Middle frontal gyrus (tissue), 1 donor: ENCODE results near the gene S100A6.
A peak's percentile ranks its signal among the peaks of the same experiment; 100 is the strongest.

ENCODE experiments used
- DNase-seq: peaks from one replicate; pipeline ENCODE4 v3.0.0-alpha.2; 2015; ENCODE audit warnings: low spot score; ENCODE audit errors: extremely low spot score

The S100A6 gene

DNA sequence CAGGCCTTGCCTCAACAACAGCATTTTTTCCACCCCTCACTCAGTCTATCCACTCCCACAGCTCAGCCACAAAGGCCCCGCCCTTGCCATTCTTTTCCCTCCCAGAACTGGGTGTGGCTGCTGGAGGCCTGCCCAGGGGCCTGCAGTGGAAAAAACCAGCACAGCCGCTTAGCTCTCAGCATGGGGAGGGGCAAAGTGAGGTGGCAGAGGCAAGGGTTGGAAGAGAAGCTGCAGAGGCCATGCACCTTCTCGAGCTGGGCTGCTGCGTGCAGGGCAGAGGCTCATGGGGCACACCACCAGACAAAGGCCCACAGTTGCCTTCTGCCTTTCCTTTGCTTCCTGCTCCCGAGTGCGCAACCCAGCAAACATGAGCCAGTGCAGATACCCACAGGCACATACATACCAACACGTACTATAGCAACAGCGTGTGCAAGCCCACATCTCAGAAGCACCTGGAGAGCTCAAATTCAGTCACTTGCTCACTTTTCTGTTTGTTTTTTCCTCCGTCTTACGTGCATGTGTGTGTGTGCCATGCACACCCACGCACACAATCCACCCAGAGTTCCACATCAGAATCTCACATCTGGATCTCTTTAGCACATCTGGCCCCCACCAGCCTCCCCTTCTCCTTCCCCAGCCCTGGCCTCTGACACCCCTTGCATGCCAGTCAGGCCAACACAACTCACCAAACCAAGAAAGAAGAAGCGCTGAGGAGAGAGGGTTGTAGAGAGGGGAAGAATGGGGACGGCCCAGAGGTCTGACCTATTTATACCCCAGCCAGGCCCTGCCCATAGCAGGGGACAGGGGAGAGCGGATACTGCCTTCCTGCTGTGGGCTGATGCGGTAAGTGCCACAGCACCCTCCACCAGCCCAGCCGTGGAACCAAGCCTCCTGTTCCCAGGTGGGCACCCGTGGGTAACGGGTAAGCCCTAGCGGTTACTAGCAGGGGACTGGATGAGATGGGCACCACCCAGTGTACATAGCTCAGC is 9.6 kb upstream of the S100A6 start, which contains the start of gene S100A4:
Gene S100A4 (minus strand): TSS at position 740 of the 989 bp plus-strand sequence. CDS start 1,012 bp downstream, outside the sequence.
- DNase-seq: no peak

- DNase-seq: no peak
These were observed 8.8 kb upstream of the S100A6 start for GRCh38 chr1:153544453-153545066.

DNA sequence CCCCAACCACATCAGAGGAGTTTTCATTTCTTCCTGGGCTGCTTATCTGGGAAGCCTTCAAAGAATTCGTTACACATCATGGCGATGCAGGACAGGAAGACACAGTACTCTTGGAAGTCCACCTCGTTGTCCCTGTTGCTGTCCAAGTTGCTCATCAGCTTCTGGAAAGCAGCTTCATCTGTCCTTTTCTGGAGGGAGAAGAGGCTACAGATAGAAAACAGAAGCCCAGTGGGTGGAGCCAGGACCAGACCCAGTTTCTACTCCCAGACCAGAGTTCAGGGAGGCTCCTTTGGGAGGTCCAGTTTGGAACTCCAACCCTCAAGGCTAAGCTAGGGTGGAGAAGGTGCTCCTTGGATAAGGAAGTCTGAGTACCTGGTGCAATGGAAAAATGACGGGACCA is 7.9 kb upstream of the S100A6 start:
- DNase-seq: no peak

- DNase-seq: no peak
These were observed 7.3 kb upstream of the S100A6 start for GRCh38 chr1:153542956-153543711.

DNA sequence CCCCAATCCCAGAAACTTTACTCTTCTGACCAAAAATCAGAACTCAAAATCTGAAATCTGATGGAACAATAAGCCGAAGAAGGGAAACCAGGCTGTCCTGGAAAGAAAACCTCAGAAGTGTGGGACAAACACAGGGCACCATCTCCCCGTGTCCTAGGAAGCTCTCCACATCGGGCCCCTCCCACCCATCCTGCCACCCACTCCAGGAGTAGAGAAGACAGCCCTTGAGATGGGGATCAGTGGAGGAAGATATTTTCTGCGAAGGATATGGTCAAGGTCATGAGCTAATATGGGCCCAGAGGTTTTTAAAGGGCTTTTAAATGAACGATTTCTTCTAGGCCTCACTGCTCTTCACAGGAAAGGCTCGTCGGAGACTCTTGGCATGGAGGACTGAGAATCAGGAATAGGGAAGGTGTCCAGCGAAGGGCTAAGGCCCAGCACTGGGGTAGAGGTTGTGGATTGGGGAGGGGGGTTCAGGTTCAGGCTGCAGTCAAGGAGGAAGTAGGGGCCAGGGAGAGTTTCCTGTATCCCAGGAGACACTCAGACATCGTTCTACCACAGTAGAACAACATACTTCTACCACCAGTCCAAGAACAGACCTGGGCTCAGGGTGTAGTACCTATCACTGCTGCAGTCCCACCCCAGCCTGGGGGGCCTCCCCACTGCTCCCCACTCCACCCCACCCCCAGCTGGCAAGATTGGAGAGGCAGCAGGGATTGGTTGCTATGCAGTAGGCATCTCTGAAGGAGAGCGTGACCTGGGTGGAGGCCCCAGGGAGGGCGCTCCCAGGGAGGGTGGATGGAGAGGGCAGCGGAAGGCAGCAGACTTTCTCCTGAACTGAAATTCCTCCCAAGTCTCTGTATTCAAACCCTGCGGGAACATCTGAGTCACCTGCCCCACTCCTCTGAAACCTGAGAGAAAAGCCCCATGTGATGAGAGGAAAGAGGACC is 6.1 kb upstream of the S100A6 start:
- no peak for DNase-seq

DNA sequence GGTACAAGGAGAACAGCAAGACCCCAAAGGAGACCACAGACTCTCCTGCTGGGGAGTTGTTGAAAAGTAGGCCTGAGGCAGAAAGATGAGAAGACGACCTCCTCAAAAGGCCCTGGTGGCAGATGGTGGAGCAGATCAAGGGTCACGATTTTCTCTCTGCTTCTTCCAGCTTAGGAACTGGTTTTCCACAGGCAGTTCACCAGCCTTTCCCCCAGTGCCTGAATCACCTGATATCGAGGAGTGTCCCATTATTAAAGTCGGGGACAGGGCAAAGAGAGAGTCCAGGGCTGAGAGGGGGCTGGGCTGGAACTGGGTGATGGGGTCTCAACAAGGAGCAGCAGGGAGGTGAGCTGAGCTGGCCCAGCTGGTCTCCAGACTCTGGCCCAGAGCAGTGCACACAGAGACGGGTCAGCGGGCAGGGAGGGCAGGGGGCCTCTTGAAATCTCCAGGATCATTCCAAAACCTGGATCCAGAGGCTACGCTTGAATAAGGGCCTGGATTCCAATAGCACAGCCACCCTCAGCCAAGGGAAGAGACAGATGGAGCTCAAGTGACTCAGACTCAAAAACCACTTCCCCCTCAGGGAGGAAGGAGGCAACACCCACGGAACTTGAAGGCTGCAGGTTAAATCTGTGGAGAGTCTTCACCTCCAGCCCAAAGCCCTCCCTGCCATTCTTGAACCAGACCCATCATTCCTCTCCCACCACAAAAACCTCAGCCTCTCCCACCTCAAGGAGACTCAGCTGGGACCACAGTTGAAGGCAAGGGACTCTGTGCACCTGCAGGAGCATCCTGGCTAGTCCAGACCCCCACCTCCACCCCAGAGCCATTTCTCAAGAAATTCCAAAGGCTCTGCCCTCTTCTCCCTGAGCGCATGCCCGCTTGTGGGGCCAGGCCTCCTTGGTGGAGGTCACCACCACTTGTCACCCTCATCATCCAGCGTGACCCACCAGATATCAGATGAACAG is 4.9 kb upstream of the S100A6 start, which contains the start of gene S100A5:
Gene S100A5 (minus strand): TSS at position 541 of the 968 bp plus-strand sequence. CDS start 743 bp downstream, outside the sequence.
- no peak for DNase-seq

DNA sequence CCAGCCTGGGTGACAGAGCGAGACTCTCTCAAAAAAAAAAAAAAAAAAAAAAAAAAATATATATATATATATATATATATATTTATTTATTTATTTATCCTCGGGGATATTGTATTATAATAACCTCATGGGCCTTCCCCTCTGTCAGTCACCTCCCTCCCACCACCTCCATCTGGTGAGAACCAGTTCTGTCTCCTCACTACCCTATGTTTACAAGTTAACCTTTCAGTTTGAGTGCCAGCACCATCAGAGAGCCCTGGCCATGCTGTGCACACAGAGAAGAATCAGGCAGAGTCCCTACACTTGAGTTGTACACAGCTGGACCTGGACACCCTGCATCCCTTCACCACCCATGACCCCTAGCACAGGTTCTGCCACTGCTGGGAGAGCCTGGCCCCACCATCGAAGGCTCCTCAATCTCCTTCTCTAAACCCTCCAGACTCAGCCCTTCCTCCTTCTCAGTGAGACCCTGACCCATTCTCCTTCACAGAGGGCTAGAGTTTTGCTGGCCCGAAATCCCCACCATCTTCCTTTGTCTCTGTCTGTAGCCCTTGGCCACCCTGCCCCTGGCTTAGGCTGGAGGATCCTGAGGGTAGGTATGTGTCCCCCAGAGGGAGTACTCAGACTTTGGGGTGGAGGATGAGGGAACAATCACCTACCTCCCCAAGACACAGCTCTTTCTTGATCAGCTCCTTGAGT is 3.8 kb upstream of the S100A6 start:
- DNase-seq: no peak

- no peak for DNase-seq
These were observed 2.6 kb upstream of the S100A6 start for GRCh38 chr1:153538315-153538821.

- no peak for DNase-seq
These were observed 1.6 kb upstream of the S100A6 start for GRCh38 chr1:153537376-153537730.

- no peak for DNase-seq
These were observed 1.0 kb upstream of the S100A6 start for GRCh38 chr1:153536671-153537375.

DNA sequence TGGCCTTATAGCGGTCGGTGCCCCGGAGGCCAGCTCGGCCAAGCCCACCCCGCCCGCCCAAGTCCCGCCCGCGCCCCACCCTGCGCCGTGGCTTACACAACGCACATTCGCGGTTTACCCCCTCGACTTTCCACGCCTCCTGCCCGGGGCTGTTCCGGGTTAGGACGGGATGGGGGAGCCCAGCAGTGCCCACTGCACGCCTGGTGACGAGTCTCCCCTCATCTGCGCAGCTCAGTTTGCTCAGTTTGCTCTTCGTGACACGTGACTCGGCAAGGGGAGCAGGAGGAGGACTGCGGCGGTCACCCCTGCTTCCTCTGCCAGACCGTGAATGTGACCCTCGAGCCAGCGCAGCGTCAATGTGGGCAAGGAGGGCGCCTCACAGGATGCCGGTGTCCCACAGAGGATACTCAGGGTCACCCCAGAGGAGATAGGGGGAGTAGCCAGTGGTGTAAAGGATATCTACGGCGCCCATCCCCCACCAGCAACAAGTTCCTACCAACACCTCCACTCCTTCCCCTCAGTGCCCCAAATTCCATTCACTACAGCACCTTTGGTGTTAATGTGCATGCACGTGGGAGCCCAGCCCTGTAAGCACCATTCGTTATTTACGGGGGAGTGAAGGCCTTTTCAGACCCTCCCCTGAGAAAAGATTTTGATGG is 350 bp upstream of the S100A6 start:
- DNase-seq: peak; percentile 22

DNA sequence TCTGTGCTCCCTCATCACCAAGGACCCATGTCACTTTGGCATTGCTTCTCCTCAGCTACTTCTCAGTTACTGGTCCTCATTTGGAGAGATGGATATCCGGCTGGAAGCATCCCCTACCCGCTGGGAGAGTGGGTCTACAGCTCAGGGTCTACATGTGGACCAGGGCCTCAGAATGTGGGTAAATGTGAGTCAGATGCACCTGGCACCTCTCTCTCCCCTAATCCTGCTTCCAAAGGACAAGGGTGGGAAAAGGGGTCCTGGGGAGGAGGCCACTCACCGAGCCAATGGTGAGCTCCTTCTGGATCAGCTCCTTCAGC is 908 bp downstream of the S100A6 start:
- DNase-seq: no peak

DNA sequence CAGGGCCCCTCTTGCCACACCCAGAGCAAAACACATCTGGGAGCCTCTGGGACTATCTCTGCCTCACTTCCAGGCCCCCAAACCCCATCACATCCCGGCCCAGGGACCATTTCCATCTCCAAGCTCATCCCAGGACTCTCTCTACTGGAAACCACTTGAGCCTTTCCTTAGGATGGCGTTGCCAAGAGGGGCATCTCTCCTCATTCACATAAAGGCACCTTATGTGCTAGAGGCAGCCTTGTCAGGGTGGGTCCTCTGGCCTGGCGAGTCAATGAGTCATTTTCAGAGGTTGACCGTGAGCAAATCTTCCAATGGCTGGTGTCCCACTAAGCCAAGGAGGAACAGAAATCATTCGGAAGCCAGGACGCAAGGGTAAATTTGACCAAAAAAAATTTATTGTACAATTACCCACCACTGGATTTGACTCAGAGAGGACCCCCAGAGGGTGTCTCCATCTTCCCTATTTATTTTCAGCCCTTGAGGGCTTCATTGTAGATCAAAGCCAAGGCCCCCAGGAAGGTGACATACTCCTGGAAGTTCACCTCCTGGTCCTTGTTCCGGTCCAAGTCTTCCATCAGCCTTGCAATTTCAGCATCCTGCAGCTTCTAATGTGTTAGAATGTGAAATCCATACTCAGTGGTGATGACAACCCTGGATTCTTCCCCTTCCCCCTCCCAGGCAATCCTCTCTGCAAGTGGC is 1.4 kb downstream of the S100A6 start:
- DNase-seq: no peak

GRCh38 chr1:153533689-153534201 is 2.0 kb downstream of the S100A6 start:
- no peak for DNase-seq

GRCh38 chr1:153532769-153533599 is 2.8 kb downstream of the S100A6 start:
- DNase-seq: peak; percentile 30

DNA sequence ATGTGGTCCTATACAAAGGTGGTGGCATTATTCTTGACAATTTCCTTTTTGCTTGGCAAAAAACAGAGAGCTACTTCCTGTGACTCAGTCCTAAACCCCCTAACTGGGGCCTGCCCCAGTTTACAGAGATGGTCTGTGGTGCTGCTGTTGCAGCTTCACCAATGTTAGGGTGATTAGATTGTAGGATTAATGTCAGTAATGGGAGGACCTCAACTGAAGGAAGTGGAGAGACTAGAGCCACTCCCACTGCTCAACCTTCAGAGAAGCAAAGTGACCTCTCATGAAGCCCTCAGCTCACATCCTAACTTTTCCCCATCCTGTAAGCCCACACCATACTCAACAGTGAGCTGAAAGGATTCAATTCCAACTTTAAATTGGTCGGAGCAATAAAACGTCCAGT is 3.6 kb downstream of the S100A6 start:
- DNase-seq: no peak
